ENCODE measurements around the gene ERGIC1. TPM values are rescaled to one million over a fixed set of nuclear protein-coding genes. Genes with fewer than 3 reads are reported as not detected.
"Not testable (repeated sequence)": the region's sequence is repeated elsewhere in the genome, so short reads cannot be mapped to it uniquely, and the experiment has no call there.

Gene ERGIC1
- total RNA-seq, 4 donors from 2014 or later = 54.4 to 108 (median 88.0) TPM

GRCh38 chr5:172807766-172808311 lies 26.2 kb upstream of the ERGIC1 start:
- TF ChIP-seq CTCF (IDR thresholded peaks at IDR 0.05 in 4 of 5, conservative IDR thresholded peaks at IDR 0.05 in 1 of 5) (no peak), POLR2A (IDR thresholded peaks at IDR 0.05) (no peak)
- Histone ChIP-seq H3K4me1 (no peaks in the 10 kb centered on the region), H3K4me3 (peak overlapping the region in 2 of 4 donors; percentile 31 to 34), H3K9me3 (no peaks in the 10 kb centered on the region), H3K36me3 (no peaks in the 10 kb centered on the region), H3K27ac (peak overlapping the region; percentile 49 to 72 (median 61)), H3K27me3 (no peaks in the 10 kb centered on the region)
- in situ Hi-C loops (cut with MboI; ENCODE audit: low sequenced_read_pairs in 4 of 4) (no loop called here), intact Hi-C loops (cut with DNase I; ENCODE audit: low total_unique reads) (no loop called here)
- no peak for DNase-seq
- ATAC-seq = peak in 1 of 2 donors; percentile 10

- H3K9me3 ChIP-seq = no peaks in the 10 kb centered on the region
- intact Hi-C loops (cut with DNase I; ENCODE audit: low total_unique reads) = no loop called here
- no peaks in the 10 kb centered on the region for H3K4me1 ChIP-seq
- no peak for TF ChIP-seq POLR2A (IDR thresholded peaks at IDR 0.05)
- TF ChIP-seq CTCF (IDR thresholded peaks at IDR 0.05 in 4 of 5, conservative IDR thresholded peaks at IDR 0.05 in 1 of 5) = no peak
- H3K4me3 ChIP-seq = no peak overlapping the region
- H3K27me3 ChIP-seq = no peaks in the 10 kb centered on the region
- DNase-seq = no peak
- ATAC-seq = no peak
- no peaks in the 10 kb centered on the region for H3K36me3 ChIP-seq
- H3K27ac ChIP-seq = no peak overlapping the region
- in situ Hi-C loops (cut with MboI; ENCODE audit: low sequenced_read_pairs in 4 of 4) = no loop called here
Measured at GRCh38 chr5:172809774-172810173, 24.3 kb upstream of the ERGIC1 start.

GRCh38 chr5:172810996-172811395 lies 23.1 kb upstream of the ERGIC1 start:
- H3K27ac ChIP-seq; ATAC-seq; H3K36me3 ChIP-seq; DNase-seq; H3K4me1 ChIP-seq; H3K9me3 ChIP-seq; intact Hi-C loops (cut with DNase I; ENCODE audit: low total_unique reads); H3K27me3 ChIP-seq; H3K4me3 ChIP-seq; in situ Hi-C loops (cut with MboI; ENCODE audit: low sequenced_read_pairs in 4 of 4): not testable (repeated sequence)

GRCh38 chr5:172815631-172816030 lies 18.4 kb upstream of the ERGIC1 start:
- no peak for ATAC-seq

More at GRCh38 chr5:172815631-172816030, 18.4 kb upstream of the ERGIC1 start:
- intact Hi-C loops (cut with DNase I; ENCODE audit: low total_unique reads) (no loop called here), in situ Hi-C loops (cut with MboI; ENCODE audit: low sequenced_read_pairs in 4 of 4) (no loop called here)
- TF ChIP-seq POLR2A (IDR thresholded peaks at IDR 0.05) (no peak), CTCF (IDR thresholded peaks at IDR 0.05 in 4 of 5, conservative IDR thresholded peaks at IDR 0.05 in 1 of 5) (no peak)
- Histone ChIP-seq H3K4me1 (no peaks in the 10 kb centered on the region), H3K27me3 (no peaks in the 10 kb centered on the region), H3K9me3 (no peaks in the 10 kb centered on the region), H3K27ac (no peak overlapping the region), H3K4me3 (no peak overlapping the region), H3K36me3 (no peaks in the 10 kb centered on the region)
- DNase-seq = no peak
